ENCODE results near the gene APEH.
"Not testable (repeated sequence)": the region's sequence is repeated elsewhere in the genome, so short reads cannot be mapped to it uniquely, and the experiment has no call there.

The APEH gene

GRCh38 chr3:49690856-49691255 is 16.7 kb downstream of the APEH start:
- DNase-seq (ENCODE audit: low read depth) = not testable (repeated sequence)

DNA sequence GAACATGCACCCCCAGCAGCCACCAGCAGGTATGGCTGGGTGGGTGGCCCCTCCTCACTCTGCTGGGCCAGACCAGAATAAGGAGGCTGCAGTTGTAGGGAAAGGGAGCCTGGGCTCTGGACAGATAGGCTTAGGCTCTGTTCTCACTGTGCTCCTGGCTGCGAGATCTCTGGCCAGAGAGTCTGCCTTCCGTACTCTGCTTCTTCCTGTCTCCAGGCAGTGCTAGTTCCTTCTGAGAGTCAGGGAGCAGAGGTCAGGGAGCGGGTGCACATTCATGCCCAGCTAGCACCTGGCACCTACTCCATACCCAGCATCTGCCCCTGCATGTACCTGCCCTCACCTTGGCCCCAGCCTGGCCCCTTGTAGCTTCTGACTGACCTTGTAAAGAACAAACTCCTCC is 17.3 kb downstream of the APEH start:
- DNase-seq (ENCODE audit: low read depth) = not testable (repeated sequence)

GRCh38 chr3:49694409-49695070 is 20.4 kb downstream of the APEH start:
- not testable (repeated sequence) for DNase-seq (ENCODE audit: low read depth)

DNA sequence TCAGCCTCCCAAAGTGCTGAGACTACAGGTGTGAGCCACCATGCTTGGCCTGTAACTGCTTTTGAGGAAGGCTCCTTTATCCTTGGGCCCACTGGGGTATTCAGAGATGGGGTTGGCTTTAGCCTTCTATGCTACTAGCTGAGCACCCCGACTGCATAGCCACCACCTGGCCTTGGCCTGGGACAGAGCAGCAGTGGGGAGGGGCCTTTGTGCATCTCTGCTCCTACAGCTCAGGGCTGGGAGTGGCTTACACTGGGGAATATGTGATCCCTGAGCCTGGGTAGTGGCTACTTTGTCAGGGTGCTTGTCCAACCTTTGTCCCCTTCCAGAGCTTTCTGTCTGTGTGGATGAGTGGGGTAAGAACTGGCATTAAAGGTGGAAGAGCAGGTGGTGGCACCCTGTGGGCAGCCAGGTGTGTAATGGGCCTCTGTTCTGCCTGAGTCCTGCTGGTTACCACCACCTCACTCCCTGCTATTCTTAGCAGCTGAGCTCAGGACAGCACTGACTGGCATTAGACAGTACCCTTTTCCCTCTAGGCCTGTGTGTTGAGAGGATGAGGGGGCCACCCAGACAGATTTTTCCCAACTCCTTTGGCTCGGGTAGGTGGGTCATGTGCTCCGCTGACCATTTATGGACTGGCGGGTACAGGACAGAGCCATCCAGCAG is 21.3 kb downstream of the APEH start:
- DNase-seq (ENCODE audit: low read depth) = not testable (repeated sequence)

DNA sequence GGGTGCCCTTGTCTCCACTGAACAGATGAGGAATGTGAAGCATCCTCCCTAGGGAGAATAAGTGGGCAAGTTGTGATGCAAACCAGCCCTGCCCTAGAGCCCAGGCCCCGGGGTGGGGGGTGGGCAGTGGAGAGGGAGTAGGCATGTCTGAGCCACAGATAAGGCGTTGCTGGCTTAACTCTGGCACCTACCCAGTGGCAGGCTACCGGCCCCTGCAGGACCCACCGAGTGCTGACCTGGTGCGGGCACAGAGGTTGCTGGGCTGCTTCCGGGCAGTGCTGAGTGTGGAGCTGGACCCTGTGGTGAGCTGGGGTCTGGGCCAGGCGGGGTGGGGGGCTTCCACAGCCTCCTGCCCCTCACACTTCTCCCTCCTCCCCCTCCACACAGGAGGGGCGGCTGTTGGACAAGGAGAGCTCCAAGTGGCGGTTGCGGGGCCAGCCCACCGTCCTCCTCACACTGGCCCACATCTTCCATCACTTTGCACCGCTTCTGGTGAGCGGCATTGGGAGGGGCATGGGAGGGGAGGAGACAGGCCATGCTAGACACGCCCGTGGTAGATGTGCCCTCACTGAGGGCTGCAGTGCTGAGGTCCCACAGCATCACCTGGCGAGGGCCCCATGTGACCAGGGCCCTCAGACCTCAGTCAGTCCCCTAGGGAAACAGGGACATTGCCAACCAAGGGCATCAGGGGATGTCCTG is 25.3 kb downstream of the APEH start:
- DNase-seq (ENCODE audit: low read depth) = no peak

GRCh38 chr3:49700014-49700413 is 25.9 kb downstream of the APEH start:
- DNase-seq (ENCODE audit: low read depth) = no peak

- no peak for DNase-seq (ENCODE audit: low read depth)
Measured at GRCh38 chr3:49700453-49701128, 26.4 kb downstream of the APEH start.

GRCh38 chr3:49701388-49702077 is 27.4 kb downstream of the APEH start:
- no peak for DNase-seq (ENCODE audit: low read depth)

- DNase-seq (ENCODE audit: low read depth) = no peak
Measured at GRCh38 chr3:49702672-49703071, 28.5 kb downstream of the APEH start.

- peak; percentile 31 for DNase-seq (ENCODE audit: low read depth)
Measured at GRCh38 chr3:49703443-49703927, 29.3 kb downstream of the APEH start.

DNA sequence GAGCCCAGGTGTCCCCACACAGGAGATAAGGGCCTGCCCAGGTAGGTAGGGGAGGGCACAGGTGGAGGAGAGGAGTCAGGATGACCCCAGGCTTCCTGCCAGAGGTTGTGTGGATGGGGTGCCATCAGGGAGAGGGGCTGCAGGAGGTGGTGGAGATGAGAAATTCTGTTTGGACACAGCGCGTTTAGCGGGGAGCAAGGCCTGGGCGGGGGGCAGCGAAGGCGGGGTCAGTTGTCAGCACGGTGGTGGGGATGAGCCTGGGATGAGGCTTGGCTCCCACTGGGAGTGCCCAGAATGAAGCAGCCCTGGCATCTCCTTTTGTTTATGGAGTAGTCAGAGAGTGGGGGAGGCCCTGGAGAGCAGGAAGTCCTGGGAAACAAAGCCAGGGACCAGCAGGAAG is 29.8 kb downstream of the APEH start:
- DNase-seq (ENCODE audit: low read depth) = no peak

DNA sequence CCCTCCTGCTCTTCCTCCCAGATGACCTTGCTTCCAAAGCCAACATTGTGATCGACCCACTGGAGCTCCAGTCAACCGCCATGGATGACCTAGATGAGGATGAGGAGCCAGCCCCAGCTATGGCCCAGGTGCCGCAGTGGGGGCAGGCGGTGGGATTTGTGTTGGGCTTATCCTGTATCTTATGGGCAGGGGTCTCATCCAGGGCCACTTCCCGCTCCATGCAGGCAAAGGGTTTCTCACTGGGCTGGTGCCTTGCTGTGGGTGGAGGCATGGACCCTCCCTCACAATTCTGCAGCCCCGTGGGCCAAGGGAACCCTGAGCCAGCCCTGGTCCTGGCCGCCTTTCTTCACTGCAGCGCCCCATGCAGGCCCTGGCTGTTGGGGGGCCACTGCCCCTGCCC is 30.5 kb downstream of the APEH start:
- DNase-seq (ENCODE audit: low read depth) = no peak

DNA sequence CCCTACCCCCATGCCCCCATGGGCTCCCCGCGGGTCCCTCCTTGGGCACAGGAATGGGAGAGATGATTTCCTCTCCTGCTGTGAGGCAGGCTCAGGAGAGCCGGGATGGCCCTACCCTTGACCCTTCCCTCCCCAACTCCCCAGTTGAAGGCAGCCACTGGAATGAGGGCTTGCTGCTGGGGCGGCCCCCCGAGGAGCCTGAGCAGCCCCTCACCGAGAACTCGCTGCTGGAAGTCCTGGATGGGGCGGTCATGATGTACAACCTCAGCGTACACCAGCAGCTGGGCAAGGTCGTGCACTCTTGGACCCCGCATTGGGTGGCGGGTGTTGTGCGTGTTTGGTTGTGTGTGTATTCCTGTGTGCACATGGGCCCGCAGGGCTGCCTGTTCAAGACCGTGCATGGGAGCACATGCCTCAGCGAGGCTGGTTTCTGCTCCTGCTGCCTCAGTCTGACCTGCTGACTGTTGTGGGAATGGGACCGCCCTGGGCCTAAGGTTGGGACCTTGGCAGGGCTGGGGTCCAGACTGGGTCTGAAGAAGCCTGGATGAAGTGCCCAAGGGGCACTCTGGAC is 31.3 kb downstream of the APEH start:
- no peak for DNase-seq (ENCODE audit: low read depth)

GRCh38 chr3:49706456-49707112 is 32.4 kb downstream of the APEH start:
- no peak for DNase-seq (ENCODE audit: low read depth)

DNA sequence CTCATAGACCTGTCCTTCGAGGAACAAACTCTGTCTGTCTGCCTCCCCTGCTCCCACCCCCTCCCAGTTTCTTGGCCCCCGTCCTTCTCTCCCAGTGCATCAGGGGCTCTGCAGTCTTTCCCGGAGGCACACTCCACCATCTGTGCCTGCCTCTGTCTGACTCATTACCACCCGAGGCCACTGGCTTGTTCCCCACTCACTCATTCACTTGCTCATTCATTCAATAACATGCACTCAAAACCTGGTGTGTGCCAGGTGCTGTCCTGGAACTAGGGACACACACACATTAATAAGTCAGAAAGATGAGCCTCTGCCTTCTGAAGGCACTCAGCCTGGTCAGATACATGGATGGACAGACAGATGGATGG is 32.9 kb downstream of the APEH start:
- no peak for DNase-seq (ENCODE audit: low read depth)

- no peak for DNase-seq (ENCODE audit: low read depth)
Measured at GRCh38 chr3:49709852-49710251, 35.7 kb downstream of the APEH start.

GRCh38 chr3:49711489-49711888 is 37.3 kb downstream of the APEH start:
- DNase-seq (ENCODE audit: low read depth) = no peak

- DNase-seq (ENCODE audit: low read depth) = no peak
Measured at GRCh38 chr3:49712166-49712565, 38.0 kb downstream of the APEH start.

GRCh38 chr3:49712631-49713317 is 38.6 kb downstream of the APEH start:
- DNase-seq (ENCODE audit: low read depth) = no peak

- DNase-seq (ENCODE audit: low read depth) = no peak
Measured at GRCh38 chr3:49713336-49714105, 39.4 kb downstream of the APEH start.

Data from stromal cell of bone marrow (primary cell).